Epithelial cell of alveolus of lung (primary cell): ENCODE measurements around the gene PCDHGA6. TPM values are rescaled to one million over a fixed set of nuclear protein-coding genes. Genes with fewer than 3 reads are reported as not detected.

Experiments
- total RNA-seq: library from RNA; depleted of rRNA; stranded (reverse); fragments of >200 nt; gene quantifications from 2 replicates; pipeline ENCODE4 v1.2.1, GENCODE V29; 2015

The PCDHGA6 gene
- 1.0 and 3.0 TPM in 2 replicates for total RNA-seq

DNA sequence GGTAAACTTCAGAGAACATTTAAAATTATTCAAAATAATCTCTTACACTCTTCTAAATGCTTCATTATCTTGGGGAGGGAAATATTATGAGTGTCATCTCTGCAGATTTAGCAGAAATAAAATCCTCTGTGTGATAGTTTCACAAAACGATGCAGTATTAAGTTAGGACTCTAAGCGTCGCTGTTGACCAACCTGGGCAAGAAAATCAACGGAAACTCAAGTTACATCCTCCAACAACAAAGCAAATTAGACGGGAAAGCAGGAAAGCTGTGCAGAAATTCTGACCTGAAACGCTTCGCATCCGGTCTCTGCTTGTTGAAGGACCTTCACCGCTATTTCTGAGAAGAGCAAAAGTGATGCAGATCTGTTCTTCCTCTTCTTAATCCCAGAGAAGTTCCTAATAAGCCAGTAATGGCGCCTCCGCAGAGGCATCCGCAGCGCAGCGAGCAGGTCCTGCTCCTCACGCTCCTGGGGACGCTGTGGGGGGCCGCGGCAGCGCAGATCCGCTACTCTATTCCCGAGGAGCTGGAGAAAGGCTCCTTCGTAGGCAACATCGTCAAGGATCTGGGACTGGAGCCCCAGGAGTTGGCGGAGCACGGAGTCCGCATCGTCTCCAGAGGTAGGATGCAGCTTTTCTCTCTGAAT, at the start of gene PCDHGA6:
Gene PCDHGA6, plus strand, starts transcription at position 219 of the 645 bp plus-strand sequence. Its CDS starts 193 bp downstream, at position 412.

DNA sequence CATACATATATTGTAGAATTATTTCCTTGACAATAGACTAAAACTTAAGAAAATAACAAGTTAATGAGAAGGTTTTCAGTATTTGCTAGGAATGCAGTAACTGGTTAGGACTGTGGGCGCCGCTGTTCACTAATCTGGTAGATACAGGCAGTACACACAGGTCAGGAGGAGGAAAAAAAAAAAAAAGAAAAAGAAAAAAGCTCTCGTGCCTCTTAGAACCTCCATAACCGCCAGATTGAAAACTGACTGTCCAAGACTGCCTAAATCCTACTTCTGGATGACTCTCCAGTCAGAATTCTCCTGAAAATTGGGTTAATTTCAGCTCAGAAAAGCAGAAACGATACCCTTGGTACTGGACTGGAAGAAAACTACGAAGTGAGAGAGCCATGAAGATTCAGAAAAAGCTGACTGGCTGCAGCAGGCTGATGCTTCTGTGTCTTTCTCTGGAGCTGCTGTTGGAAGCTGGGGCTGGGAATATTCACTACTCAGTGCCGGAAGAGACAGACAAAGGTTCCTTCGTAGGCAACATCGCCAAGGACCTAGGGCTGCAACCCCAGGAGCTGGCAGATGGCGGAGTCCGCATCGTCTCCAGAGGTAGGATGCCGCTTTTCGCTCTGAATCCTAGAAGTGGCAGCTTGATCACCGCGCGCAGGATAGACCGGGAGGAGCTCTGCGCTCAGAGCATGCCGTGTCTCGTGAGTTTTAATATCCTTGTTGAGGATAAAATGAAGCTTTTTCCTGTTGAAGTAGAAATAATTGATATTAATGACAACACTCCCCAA, 43.2 kb upstream of the PCDHGA6 start, which contains the start of gene PCDHGA1:
Gene PCDHGA1, plus strand, starts transcription at position 216 of the 782 bp plus-strand sequence.

GRCh38 chr5:141338538-141339306, 35.0 kb upstream of the PCDHGA6 start, which contains the start of gene PCDHGA2:
TSS of gene PCDHGA2 (plus strand) at chr5:141338760.

GRCh38 chr5:141343242-141343952, 30.3 kb upstream of the PCDHGA6 start, which contains the start of gene PCDHGA3:
TSS of gene PCDHGA3 (plus strand) at chr5:141343829. CDS start at chr5:141344034, 205 bp downstream.

DNA sequence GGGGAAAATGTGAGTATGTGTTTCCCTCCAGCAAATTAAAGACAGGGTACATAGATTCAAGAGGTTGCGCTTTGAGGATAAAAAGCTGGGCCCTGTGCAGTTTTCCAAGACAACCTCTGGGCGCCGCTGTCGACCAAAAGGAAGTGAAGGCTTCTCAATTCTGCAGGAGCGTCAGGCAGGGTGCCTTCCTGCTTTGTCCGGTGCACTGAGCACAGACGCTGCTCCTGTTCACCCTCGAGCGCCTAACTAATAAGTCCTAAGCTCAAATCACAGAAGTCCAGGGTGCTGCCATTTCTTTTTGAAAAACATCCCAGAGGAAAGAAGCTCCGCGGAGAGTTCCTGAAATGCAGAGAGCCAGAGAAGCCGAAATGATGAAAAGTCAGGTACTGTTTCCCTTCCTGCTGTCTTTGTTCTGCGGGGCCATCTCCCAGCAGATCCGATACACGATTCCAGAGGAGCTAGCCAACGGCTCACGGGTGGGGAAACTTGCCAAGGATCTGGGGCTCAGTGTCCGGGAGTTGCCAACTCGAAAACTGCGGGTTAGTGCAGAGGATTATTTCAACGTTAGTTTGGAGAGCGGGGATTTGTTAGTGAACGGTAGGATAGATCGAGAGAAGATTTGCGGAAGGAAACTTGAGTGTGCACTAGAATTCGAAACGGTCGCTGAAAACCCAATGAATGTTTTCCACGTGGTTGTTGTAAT, 23.6 kb upstream of the PCDHGA6 start, which contains the start of gene PCDHGB1:
Gene PCDHGB1, plus strand, starts transcription at position 183 of the 703 bp plus-strand sequence. Its CDS starts 162 bp downstream, at position 345.

GRCh38 chr5:141354900-141355469, 18.7 kb upstream of the PCDHGA6 start, which contains the start of gene PCDHGA4:
TSS of gene PCDHGA4 (plus strand) at chr5:141355021. CDS start at chr5:141355108, 87 bp downstream.

DNA sequence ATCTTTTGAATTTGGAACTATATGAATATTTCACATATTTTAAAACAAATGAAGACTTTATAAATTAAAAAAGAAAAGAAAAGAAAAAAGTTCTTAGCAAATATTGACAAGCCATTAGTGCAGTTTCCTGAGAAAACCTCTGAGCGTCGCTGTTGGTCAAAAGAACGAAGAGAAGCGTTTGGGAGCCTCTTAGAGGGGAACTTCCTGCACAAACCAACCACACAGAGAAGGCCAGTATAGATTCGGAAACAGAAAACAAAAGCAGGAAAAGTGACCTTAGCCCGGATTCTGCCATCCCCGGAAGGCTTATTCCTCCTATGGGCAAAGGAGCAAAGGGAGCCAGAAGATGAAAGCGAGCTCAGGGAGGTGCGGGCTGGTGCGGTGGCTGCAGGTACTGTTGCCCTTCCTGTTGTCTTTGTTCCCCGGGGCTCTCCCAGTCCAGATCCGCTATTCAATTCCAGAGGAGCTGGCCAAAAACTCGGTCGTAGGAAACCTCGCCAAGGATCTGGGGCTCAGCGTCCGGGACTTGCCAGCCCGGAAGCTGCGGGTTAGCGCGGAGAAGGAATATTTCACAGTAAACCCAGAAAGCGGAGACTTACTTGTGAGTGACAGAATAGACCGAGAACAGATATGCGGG, 13.8 kb upstream of the PCDHGA6 start, which contains the start of gene PCDHGB2:
Gene PCDHGB2, plus strand, starts transcription at position 205 of the 637 bp plus-strand sequence. Its CDS starts 142 bp downstream, at position 347.

GRCh38 chr5:141363952-141364660, 9.6 kb upstream of the PCDHGA6 start, which contains the start of gene PCDHGA5:
TSS of gene PCDHGA5 (plus strand) at chr5:141364162. CDS start at chr5:141364331, 169 bp downstream.

GRCh38 chr5:141369994-141370848, 3.5 kb upstream of the PCDHGA6 start, which contains the start of gene PCDHGB3:
TSS of gene PCDHGB3 (plus strand) at chr5:141370242. CDS start at chr5:141370395, 153 bp downstream.

DNA sequence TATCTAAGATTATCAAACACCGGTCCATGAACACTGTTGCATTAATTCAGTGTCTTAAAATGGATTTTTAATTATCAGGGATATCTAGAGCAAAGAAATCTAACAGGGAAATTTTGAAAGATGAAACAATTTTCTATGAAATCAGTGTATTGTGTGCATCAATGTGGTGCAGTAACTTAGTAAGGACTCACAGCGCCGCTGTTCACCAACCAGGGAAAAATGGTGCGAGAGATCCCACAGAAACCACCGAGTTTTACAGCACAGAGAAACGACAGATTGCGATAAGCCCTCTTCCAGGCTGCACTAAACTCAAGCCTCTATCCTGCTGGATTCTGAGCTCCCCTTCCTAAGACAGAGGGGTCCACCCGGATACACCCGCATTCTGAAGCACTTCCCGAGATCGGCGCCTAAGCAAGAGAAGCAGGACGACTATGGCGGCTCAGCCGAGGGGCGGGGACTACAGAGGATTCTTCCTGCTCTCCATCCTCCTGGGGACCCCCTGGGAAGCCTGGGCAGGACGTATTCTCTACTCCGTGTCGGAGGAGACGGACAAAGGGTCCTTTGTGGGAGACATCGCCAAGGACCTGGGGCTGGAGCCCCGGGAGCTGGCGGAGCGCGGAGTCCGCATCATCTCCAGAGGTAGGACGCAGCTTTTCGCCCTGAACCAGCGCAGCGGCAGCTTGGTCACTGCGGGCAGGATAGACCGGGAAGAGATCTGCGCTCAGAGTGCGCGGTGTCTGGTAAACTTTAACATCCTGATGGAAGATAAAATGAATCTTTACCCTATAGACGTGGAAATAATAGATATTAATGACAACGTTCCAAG, 9.0 kb downstream of the PCDHGA6 start, which contains the start of gene PCDHGA7:
Gene PCDHGA7, plus strand, starts transcription at position 274 of the 826 bp plus-strand sequence. Its CDS starts 158 bp downstream, at position 432.

DNA sequence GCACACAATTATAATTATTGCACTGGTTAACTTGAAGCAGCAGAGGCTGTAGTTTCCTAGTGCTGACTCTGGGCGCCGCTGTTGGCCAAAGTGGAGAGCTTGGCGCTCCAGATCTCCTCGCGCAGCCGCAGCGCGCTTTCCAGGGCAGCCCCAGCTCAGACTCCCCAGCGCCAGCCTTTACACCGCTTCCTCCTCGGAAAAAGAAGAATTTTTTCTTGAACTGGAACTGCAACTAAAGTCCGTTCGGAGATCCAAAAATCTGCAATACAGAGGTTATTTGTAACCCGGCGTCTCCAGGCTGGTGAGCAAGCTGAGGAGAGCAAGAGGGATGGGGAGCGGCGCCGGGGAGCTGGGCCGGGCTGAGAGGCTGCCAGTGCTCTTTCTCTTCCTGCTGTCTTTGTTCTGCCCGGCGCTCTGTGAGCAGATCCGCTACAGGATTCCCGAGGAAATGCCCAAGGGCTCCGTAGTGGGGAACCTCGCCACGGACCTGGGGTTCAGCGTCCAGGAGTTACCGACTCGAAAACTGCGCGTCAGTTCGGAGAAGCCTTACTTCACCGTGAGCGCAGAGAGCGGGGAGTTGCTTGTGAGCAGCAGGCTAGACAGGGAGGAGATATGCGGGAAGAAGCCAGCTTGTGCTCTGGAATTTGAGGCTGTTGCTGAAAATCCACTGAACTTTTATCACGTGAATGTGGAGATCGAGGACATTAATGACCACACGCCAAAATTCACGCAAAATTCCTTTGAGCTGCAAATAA, 14.0 kb downstream of the PCDHGA6 start, which contains the start of gene PCDHGB4:
Gene PCDHGB4, plus strand, starts transcription at position 142 of the 755 bp plus-strand sequence. Its CDS starts 187 bp downstream, at position 329.

DNA sequence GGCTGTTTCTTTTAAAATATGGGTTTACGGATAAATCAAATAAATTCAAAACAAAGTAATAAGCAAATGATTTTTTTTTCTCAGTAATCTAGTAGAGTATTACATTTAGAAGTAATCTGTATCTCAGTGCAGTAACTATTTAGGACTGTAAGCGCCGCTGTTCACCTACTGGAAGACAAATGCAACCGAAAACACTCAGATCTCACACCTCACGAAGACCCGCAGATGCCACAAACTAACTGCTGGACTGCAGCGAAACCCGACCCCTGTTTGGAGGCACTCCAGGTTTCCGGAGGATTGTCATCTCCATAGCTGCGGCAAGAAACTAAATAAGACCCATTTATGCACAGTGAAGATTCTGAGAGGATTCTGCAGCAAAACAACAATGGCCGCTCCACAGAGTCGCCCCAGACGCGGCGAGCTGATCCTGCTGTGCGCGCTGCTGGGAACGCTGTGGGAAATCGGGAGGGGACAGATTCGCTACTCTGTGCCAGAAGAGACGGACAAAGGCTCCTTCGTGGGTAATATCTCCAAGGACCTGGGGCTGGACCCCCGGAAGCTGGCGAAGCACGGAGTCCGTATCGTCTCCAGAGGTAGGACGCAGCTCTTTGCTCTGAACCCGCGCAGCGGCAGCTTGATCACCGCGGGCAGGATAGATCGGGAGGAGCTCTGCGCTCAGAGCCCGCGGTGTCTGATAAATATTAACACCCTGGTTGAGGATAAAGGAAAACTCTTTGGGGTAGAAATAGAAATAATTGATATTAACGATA, 18.9 kb downstream of the PCDHGA6 start, which contains the start of gene PCDHGA8:
Gene PCDHGA8, plus strand, starts transcription at position 205 of the 770 bp plus-strand sequence. Its CDS starts 181 bp downstream, at position 386.

DNA sequence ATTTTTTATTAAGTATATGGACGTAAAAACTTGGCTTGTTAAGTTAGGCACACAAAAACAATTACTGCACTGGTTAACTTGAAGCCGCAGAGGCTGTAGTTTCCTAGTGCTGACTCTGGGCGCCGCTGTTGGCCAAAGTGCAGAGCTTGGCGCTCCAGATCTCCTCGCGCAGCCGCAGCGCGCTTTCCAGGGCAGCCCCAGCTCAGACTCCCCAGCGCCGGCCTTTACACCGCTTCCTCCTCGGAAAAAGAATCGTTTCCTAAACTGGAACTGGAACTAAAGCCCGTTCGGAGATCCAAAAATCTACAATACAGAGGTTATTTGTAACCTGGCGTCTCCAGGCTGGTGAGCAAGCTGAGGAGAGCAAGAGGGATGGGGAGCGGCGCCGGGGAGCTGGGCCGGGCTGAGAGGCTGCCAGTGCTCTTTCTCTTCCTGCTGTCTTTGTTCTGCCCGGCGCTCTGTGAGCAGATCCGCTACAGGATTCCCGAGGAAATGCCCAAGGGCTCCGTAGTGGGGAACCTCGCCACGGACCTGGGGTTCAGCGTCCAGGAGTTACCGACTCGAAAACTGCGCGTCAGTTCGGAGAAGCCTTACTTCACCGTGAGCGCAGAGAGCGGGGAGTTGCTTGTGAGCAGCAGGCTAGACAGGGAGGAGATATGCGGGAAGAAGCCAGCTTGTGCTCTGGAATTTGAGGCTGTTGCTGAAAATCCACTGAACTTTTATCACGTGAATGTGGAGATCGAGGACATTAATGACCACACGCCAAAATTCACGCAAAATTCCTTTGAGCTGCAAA, 24.3 kb downstream of the PCDHGA6 start, which contains the start of gene PCDHGB5:
Gene PCDHGB5, plus strand, starts transcription at position 192 of the 796 bp plus-strand sequence. Its CDS starts 181 bp downstream, at position 373.

DNA sequence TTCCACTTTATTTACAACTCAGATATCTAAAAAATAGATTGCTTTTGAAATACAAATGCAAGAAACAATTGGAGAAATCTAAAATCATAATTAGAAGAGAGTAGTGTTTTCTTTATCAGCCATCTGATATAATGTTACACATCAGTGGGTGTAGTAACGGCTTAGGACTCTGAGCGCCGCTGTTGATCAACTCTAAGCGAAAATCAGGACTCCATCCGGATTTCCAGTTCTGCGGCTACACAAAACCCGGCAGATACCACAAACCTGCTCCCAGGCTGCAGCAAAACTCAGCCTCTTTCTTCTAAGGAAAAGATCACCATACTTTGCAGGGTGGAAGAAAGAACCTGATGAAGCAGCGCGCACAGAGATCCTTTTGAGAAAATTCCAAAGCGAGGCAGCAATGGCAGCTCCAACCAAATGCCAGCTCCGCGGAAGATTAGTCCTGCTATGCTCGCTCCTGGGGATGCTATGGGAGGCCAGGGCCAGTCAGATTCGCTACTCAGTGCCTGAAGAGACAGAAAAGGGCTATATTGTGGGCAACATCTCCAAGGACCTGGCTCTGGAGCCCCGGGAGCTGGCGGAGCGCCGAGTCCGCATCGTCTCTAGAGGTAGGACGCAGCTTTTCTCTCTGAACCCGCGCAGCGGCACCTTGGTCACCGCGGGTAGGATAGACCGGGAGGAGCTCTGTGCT, 29.0 kb downstream of the PCDHGA6 start, which contains the start of gene PCDHGA9:
Gene PCDHGA9, plus strand, starts transcription at position 226 of the 691 bp plus-strand sequence. Its CDS starts 175 bp downstream, at position 401.

